ENCODE measurements around the gene PACRG. TPM values are rescaled to one million over a fixed set of nuclear protein-coding genes. Genes with fewer than 3 reads are reported as not detected.

The PACRG gene
- total and polyA plus RNA-seq, 2 experiments from 2014 or later = 0.83 to 3.7 TPM

- H3K4me3 ChIP-seq = no peak overlapping the region
- no peak for DNase-seq (ENCODE audit: low read depth in 1 of 2, low spot score in 1 of 2)
- no peak overlapping the region for H3K27ac ChIP-seq
- H3K4me1 ChIP-seq (ENCODE audit: low read depth) = peaks cover 12% of the 10 kb centered on the region
- no peaks in the 10 kb centered on the region for H3K9me3 ChIP-seq (ENCODE audit: low read depth)
- no peaks in the 10 kb centered on the region for H3K36me3 ChIP-seq
- H3K27me3 ChIP-seq = no peaks in the 10 kb centered on the region
- TF ChIP-seq CTCF (IDR thresholded peaks at IDR 0.05; ENCODE audit: low read depth, low read length) = no peak
Observed at GRCh38 chr6:163078712-163079111, 350.9 kb downstream of the PACRG start.

- no peaks in the 10 kb centered on the region for H3K36me3 ChIP-seq
- peaks cover 27% of the 10 kb centered on the region for H3K4me1 ChIP-seq (ENCODE audit: low read depth)
- no peaks in the 10 kb centered on the region for H3K9me3 ChIP-seq (ENCODE audit: low read depth)
- no peaks in the 10 kb centered on the region for H3K27me3 ChIP-seq
- no peak overlapping the region for H3K27ac ChIP-seq
- no peak for TF ChIP-seq CTCF (IDR thresholded peaks at IDR 0.05; ENCODE audit: low read depth, low read length)
- no peak overlapping the region for H3K4me3 ChIP-seq
- no peak for DNase-seq (ENCODE audit: low read depth in 1 of 2, low spot score in 1 of 2)
Observed at GRCh38 chr6:163080228-163080627, 352.5 kb downstream of the PACRG start.

- Histone ChIP-seq H3K27ac (peak overlapping the region; percentile 96), H3K36me3 (no peaks in the 10 kb centered on the region), H3K4me3 (no peak overlapping the region), H3K27me3 (no peaks in the 10 kb centered on the region), H3K9me3 (ENCODE audit: low read depth) (no peaks in the 10 kb centered on the region), H3K4me1 (ENCODE audit: low read depth) (peaks cover 50% of the 10 kb centered on the region)
- TF ChIP-seq CTCF (IDR thresholded peaks at IDR 0.05; ENCODE audit: low read depth, low read length) = no peak
- DNase-seq (ENCODE audit: low read depth in 1 of 2, low spot score in 1 of 2) = no peak
Observed at GRCh38 chr6:163083141-163083540, 355.4 kb downstream of the PACRG start.

- peaks cover 63% of the 10 kb centered on the region for H3K4me1 ChIP-seq (ENCODE audit: low read depth)
- H3K36me3 ChIP-seq = no peaks in the 10 kb centered on the region
- no peak for TF ChIP-seq CTCF (IDR thresholded peaks at IDR 0.05; ENCODE audit: low read depth, low read length)
- no peak overlapping the region for H3K4me3 ChIP-seq
- H3K27me3 ChIP-seq = no peaks in the 10 kb centered on the region
- no peaks in the 10 kb centered on the region for H3K9me3 ChIP-seq (ENCODE audit: low read depth)
- H3K27ac ChIP-seq = peak overlapping the region; percentile 96
- peak in 1 of 2 donors; percentile 40 for DNase-seq (ENCODE audit: low read depth in 1 of 2, low spot score in 1 of 2)
Observed at GRCh38 chr6:163085426-163085825, 357.7 kb downstream of the PACRG start.

- H3K4me3 ChIP-seq = no peak overlapping the region
- DNase-seq (ENCODE audit: low read depth in 1 of 2, low spot score in 1 of 2) = peak in 1 of 2 donors; percentile 62
- H3K4me1 ChIP-seq (ENCODE audit: low read depth) = peaks cover 63% of the 10 kb centered on the region
- TF ChIP-seq CTCF (IDR thresholded peaks at IDR 0.05; ENCODE audit: low read depth, low read length) = no peak
- H3K27ac ChIP-seq = peak overlapping the region; percentile 96
- H3K27me3 ChIP-seq = no peaks in the 10 kb centered on the region
- H3K9me3 ChIP-seq (ENCODE audit: low read depth) = no peaks in the 10 kb centered on the region
- H3K36me3 ChIP-seq = no peaks in the 10 kb centered on the region
Observed at GRCh38 chr6:163085861-163086623, 358.3 kb downstream of the PACRG start.

All from cardiac muscle cell (in vitro differentiated cells and primary cell).